HG02759 (cell line): ENCODE measurements around the gene PRSS27.
A peak's percentile ranks its signal among the peaks of the same experiment; 100 is the strongest.
"Not testable (repeated sequence)": the region's sequence is repeated elsewhere in the genome, so short reads cannot be mapped to it uniquely, and the experiment has no call there.

Experiments used
- ATAC-seq: cut with Tn5 transposase; IDR thresholded peaks from one replicate; pipeline ENCODE4 v1.9.1; 2021; ENCODE audit warnings: mild to moderate bottlenecking, moderate library complexity; ENCODE audit not compliant: unreplicated experiment

Gene PRSS27

GRCh38 chr16:2728034-2728433 lies 8.0 kb upstream of the PRSS27 start:
- no peak for ATAC-seq

- no peak for ATAC-seq
These were observed 6.9 kb upstream of the PRSS27 start for GRCh38 chr16:2726923-2727322.

DNA sequence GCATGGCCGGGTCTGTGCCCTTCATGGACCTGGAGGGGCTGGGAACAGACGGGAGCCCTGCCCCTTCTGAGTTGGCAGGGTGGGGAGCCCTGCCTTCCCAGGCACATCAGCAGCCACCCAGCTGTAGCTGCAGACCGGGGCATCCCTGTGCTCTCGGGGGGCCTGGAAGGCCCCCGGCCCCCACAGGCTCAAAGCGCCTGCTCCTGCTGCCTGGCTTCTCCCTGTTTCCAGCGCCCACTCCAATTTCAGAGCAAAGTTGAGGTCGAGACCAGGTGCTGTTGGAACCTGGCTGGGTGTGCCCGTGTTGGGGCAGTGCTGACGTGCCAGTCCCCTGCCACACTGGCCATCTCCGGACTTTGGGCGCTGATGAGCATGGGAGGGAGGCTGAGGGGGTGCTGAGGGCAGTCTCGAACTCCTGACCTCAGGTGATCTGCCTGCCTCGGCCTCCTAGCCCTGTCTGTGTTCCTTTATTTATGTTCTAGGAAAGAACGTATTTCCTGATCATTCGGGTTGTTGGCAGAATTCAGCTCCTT lies 4.9 kb upstream of the PRSS27 start:
- ATAC-seq = no peak

- ATAC-seq = no peak
These were observed 4.2 kb upstream of the PRSS27 start for GRCh38 chr16:2724088-2724676.

DNA sequence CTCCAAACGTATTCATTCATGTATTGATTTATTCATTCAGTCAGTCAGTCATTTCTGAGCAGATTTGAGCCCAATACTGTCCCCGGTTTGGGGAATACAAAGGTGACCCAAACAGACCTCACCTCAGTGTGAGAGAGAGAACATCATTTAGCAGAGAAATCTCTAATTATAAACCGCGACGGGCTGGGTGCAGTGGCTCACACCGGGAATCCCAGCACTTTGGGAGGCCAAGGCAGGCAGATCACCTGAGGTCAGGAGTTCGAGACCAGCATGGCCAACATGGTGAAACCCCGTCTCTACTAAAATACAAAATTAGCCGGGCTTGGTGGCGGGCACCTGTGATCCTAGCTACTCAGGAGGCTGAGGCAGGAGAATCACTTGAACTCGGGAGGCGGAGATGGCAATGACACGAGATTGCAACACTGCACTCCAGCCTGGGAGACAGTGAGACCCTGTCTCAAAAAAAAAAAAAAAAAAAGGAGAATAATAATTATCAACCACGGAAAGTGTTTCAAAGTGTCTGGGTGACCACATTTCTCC lies 1.7 kb upstream of the PRSS27 start:
- ATAC-seq = not testable (repeated sequence)

GRCh38 chr16:2720719-2721633 lies 952 bp upstream of the PRSS27 start:
- ATAC-seq = peak; percentile 90

DNA sequence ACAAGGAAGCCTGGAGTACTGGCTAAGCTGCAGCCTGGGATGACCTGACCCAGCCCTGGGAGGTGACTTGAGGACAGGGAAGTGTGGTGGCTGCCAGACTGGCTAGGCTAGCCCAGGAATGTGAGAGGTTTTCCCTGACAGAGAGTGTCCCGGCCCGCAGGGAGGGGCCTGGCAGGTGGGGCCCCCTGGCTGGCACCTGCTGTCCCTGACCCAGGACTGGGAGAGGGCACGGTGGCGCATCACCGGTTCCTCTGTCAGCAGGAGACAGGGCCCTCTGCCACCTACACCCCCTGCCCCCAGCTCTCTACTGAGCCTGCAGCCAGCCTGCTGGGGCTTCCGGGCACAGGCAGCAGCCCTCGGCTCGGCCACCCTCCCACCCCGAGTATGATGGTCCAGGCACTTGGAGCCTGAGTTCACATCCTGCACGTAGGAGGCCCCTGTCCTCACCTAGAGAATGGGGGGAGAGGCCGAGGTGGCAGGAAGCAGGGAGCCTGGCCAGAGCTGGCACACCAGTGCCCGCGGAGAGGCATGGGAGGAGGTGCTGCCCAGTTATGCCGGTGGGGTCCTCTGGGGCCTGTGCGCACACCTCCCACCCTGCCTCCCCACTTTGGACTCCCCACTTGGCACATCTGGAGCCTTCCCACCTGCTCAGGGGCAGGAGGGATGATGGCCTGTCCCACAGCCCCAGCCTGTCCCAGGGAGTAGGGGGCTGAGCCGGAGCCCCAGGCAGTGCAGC lies 528 bp downstream of the PRSS27 start:
- ATAC-seq = no peak

DNA sequence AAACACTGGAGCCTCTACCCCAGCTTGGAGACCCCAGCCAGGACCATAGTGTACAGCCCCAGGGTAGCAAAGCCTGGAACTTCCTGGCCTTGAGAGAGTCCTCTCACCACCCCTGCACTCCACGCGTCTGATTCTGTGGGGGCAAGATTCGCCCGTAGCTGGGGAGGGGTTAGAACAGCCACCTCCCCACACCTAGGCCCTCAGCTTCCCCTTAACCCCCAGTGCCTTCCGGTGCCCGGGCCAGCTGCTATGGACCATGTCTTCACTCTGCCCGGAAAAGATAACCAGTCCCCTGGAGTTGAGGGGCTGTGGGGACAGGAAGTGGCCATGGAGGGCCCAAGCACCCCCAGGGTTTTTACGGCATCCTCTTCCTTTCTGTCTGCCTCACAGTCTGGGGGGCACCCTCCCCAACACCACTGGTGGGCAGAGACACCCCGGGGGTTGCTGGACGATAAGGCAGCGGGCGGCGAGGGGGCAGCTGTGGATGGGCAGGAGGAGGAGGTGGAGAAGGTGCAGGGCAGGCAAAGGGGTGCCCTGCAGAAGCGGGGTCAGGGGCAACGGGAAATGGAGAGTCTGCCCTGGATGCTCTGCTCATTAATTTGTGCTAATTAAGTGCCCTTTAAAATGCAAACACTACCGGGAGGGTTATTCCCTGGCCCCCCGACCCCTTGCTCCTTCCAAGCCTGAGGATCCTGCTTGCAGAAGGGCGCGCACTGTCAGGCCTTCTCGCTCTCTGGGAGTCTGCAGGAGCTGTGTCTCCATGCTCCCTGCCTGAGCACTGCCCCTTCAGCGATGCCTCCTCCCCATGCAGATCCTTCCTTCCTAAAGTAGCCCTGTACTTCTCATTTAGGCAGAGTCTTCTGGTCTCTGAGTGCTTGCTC lies 2.4 kb downstream of the PRSS27 start:
- ATAC-seq = no peak

- no peak for ATAC-seq
These were observed 3.1 kb downstream of the PRSS27 start for GRCh38 chr16:2716948-2717347.

DNA sequence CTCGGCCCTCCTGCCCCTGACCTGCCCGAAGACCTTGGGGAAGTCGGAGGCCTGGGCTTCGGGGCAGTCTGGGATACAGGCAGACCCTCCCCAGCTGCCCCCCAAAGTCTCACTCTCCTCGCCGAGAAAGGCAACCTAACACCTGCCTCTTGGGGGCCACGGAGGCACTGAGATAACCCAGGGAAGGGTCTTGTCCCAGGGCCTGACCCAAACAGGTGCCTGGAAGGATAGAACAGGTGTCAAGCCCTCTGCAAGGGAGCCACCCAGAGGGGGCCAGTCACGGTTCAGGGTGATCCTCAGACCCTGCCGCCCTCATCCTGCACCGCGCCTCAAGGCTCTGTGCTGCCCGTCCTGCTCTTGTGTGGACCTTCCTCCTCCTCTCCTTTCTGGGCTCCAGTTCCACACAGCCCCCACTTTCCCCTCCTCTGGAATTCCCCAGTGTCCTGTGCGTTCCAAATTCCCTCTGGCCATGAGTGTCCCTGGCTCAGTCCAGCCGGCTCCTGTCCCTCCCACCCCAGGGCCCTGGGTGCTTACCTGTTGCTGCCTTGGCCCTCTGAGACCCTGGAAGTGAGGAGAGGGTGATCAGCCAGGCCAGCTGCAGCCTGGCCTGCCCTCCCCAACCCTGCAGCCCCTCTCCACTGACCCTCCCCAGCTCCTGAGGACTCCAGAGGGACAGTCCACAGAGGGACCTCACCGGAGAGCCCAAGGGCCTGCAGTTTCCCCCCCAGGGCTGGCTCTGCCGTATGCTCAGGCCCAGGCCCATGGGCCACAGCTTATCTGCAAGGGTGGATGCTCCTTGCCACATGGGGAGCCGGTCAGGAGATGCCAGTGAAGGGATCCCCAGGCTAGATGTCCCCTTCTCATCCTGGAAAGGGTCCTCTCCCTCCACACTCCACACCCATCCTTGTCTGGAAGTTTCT lies 3.8 kb downstream of the PRSS27 start:
- ATAC-seq = no peak

GRCh38 chr16:2715519-2715918 lies 4.5 kb downstream of the PRSS27 start:
- no peak for ATAC-seq

GRCh38 chr16:2715064-2715463 lies 5.0 kb downstream of the PRSS27 start:
- no peak for ATAC-seq

GRCh38 chr16:2713985-2714774 lies 5.8 kb downstream of the PRSS27 start:
- no peak for ATAC-seq

GRCh38 chr16:2713523-2713922 lies 6.5 kb downstream of the PRSS27 start:
- no peak for ATAC-seq

GRCh38 chr16:2712546-2712945 lies 7.5 kb downstream of the PRSS27 start:
- no peak for ATAC-seq

- ATAC-seq = no peak
These were observed 8.0 kb downstream of the PRSS27 start for GRCh38 chr16:2712063-2712441.

- ATAC-seq = no peak
These were observed 8.5 kb downstream of the PRSS27 start for GRCh38 chr16:2711370-2712062.

DNA sequence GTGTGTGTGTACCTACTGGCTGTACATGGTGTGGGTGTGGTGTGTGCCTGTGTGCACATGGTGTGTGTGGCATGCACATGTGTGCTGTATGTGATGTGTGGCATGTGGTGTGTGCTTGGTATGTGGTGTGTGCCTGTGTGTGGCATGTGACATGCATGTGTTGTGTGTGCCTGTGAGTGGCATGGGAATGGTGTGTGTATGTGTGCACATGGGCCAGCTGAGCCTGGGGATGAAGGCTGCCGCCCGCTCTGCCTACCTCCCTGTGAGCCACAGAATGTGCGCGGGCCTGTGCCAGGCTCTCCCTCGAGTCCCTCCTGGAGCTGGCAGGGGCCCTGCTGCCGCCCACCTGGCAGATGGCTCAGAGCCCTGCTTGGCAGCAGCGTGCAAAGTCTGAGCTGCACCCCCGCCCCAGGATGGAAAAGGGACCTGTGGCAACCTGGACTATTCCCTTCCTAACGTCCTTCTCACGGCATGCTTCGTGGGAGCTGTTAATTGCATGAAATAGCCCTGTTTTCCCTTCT lies 9.3 kb downstream of the PRSS27 start:
- no peak for ATAC-seq
